GM19463 (cell line): ENCODE results near the gene MRPL27.
"Not testable (repeated sequence)": the region's sequence is repeated elsewhere in the genome, so short reads cannot be mapped to it uniquely, and the experiment has no call there.

Source experiments
- ATAC-seq: cut with Tn5 transposase; IDR thresholded peaks from one replicate; pipeline ENCODE4 v1.9.1; 2021; ENCODE audit warnings: mild to moderate bottlenecking, moderate library complexity; ENCODE audit not compliant: unreplicated experiment

The MRPL27 gene

DNA sequence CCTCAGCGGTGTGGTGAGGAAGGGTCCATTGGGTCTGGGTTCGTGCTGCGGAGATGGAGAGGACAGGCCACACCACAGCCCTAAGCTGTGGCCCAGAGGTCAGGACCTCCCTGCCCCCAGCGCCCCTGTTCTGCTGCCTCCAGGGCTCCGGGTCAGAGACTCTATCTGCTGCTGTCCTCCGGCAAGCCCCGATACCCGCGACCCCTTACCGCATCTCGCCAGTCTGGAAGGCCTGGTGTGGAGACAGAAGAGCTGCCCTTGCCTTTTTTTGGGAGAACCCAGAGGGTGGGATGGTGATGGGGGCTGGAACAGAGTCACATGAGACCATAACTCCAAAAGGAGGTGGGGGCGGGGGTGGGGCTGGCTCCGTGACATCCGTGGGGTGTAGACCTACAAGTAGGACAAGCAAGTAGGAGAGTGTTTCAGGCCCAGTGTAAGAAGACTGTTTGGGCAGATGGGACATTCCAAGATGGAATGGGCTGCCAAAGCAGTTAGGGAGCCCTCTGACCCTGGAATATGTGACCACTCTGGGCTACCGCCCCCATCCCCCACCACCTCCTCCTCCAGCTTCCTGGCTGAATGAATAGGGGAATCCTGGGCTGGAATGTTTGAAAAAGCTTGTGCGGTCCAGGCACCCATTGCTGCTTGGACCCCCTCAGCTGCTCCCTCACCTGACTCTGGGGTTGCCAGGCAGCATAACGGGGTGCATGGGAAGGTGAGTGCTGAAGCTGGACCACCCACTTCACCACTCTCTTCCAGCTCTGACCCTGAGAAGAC is 25.7 kb downstream of the MRPL27 start:
- ATAC-seq, result no peak

DNA sequence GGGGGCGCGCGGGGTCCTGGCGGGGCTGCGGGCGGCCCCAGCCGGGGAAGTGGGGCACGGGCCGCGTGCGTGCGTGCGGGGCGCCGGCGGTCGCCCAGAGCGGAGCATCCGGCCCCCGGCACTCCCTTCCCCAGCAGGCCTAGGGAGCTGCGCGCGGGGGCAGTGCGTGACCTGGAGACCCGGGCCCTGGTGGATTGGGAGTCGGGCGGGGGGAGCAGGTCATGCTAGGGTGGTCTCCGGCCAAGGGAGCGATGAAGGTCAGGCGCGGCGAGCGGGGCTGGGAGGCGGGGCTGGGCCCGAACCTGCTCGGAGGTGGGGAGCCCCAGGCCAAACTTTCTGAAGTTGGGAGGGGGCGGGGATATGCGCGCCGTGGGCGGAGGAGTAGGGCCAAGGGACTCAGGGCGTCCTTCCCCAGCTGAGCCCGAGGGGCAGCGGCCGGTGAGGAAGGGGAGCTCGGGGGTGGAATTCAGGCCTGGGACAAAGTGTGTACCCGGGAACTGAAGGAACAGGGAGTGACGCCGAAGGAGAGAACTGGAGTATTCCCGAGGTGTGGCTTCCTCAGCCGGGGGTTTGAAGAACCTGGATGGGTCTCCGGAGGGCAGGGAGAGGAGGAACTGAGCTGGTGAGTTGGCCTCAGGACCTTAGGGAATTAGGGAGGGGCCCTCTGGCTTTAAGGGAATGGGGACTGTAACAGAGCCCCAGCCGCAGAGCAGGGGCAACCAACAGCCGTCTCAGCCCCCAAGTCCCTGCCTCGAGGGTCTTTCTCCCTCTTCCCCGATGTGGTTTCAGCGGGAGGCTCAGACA is 26.5 kb downstream of the MRPL27 start:
- peak; percentile 58 for ATAC-seq

DNA sequence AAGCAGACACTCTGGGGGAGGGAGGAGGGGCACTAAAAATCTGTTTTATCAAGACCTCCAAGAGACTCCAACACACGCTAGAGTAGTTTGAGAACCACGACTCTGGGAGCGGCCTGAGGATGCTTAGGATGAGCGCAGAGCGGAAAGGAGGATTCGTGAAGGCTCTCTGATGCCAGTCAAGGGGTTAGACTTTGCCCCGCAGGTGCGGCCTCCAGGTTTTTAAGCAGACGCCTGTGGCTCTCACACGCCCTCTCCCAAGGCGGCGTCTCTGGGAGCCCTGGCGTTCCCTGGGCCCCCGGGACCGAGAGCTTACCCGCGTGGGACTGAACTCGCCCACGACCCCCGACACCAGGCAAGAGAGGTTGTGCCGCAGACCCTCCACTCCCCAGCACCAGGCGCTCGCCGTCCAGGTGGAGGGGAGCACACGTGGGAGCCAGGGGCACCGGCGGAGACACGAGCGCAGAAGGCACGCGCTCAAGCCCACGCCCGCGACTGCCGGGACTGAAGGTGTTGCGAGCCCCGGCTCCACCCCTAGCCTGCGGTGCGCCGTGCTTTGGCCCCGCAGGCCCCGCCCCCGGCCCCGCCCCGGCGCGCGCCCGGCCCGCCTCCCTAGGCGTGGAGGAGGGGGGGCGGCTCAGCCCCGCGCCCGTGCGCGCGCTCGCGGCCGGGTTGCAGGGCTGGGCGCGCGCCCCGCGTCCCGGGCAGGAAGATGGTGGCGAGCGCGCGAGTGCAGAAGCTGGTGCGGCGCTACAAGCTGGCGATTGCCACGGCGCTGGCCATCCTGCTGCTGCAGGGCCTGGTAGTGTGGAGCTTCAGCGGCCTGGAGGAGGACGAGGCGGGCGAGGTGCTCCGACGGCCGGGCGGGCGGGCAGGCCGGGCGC is 27.3 kb downstream of the MRPL27 start, which contains the start of gene XYLT2:
Gene XYLT2, plus strand, starts transcription at position 695 of the 881 bp plus-strand sequence. Its CDS starts 15 bp downstream, at position 710.
- peak; percentile 75 for ATAC-seq

DNA sequence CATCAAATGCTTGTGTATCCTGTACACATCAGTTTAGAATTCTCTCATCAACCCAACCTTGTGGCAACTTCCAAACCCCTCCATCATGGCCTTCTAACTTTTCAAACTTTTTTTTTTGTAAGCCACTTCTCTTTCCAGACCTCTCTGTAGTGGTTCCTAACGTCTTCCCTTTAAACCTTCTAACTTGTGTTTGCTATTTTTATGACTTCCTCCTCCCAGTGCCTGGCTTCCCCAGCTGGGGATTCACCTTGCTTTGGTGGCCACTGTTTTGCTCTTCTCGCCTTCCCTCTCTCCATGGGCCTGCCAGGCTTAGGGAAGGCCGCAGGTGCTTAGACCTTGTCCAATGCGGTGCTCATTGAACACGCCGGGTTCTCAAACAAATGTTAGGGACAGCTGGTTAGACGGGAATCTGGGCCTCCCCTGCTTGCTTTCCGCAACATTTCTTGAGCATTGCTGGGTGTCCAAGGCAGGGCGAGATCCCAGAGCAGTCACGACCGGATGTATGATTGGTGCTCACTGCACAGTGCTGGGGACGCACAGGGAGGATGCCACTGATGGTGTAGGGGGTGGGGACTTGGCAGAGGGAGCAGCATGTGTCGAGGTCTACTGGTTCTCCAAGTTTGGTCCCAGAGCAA is 28.1 kb downstream of the MRPL27 start:
- ATAC-seq, result no peak

DNA sequence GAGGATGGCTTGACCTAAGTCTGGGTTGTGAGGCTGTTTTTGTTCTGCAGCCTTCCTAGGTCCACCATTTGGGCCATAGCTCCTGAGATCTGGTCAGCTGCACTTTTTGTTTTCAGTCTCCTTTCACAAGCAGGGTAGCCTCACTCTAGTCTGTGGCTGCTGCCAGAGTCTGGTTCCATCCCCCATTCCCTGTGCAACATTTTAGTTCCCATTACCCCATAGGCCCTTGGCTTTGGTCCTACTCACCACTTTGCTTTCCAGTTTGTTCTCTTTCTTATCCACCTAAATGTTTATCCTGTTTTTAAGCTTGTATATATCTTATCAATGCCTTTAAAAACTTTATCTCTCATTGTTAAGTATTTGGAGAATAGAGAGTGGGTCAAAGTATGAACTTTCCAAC is 33.6 kb downstream of the MRPL27 start:
- ATAC-seq, result no peak

DNA sequence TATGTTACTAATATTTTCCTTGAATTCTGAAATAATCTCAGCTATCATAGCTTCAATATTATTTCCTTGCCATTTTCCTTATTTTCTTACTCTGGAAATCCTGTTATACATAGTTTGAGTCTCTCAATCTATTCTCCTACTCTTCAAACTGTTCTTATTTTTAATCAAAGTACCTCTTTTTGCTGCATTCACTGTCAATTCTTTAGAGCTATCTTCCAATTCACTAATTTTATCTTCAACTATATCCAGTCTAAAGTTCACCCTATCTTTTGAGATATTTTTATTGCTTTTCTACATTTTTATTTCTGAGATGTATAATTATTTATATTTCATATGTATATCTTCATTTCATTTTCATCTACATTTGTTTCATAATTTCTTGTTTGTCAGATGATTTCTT is 34.3 kb downstream of the MRPL27 start:
- no peak for ATAC-seq

DNA sequence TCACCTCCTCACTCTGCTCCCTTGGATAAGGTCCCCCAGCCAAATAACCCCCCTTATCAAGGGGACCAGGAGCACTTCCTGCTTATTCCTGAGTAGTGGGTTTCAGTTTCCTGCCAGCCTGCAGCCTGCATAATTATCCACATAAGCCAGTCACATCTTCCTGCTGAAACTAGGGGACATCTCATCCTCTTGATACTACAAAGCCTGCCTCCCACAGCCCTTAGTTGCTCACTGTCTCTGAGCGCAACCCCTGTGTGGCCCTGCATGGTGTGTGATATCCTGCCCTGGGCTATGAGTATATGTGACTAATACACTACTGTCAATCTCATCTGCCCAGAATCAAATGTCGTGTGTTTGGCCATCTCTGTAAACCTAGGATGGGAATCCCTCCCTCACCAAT is 35.0 kb downstream of the MRPL27 start:
- ATAC-seq, result no peak

DNA sequence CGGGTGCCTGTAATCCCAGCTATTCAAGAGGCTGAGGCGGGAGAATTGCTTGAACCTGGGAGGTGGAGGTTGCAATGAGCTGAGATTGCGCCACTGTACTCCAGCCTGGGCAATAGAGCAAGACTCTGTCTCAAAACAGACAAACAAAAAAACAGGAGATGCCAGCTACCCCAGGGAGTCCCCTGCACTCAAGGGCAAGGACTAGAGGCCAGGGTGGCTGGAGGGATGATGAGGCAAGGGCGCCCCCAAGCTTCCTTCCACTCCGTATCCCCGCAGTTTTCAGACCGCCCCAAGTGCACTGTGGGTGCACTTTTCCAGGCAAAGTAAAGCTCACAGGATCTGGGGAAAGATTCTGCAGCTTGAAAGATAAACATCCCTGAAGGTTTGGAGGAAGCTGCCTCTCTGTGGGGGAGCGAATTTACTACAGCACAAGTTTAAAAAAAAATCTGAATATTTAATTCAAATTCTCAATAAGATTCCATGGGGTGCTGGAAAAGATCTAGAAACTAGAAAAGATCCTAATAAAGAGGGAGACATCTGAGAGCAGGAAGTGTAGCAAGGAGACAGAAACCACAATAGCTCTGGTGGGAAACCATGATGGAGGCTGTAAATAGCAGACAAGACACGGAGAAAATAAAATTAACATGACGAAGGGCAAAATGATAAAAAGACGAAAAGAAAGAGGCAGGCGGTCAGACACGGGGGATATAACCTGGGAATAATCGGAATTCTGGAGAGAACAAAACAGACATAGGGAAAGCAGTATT is 39.5 kb downstream of the MRPL27 start:
- not testable (repeated sequence) for ATAC-seq

DNA sequence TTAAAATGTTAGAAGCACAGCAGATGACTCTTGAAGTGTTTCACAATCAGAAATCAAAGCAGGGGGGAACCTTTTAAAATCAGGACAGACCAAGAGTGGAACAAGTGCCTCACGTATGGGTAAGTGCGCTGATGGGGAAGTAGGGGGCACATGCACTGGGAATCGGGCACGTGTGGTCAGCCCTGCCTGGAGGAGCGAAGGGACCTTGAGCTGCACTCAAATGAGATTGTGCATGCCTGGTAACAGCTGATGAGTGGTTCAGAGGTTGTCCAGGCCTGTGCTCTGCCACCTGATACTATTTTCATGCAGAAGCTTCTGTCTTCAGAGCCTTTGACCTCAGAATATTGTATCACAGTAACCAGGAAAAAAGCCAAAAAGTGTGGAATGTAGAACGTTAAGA is 40.8 kb downstream of the MRPL27 start:
- ATAC-seq, result no peak

DNA sequence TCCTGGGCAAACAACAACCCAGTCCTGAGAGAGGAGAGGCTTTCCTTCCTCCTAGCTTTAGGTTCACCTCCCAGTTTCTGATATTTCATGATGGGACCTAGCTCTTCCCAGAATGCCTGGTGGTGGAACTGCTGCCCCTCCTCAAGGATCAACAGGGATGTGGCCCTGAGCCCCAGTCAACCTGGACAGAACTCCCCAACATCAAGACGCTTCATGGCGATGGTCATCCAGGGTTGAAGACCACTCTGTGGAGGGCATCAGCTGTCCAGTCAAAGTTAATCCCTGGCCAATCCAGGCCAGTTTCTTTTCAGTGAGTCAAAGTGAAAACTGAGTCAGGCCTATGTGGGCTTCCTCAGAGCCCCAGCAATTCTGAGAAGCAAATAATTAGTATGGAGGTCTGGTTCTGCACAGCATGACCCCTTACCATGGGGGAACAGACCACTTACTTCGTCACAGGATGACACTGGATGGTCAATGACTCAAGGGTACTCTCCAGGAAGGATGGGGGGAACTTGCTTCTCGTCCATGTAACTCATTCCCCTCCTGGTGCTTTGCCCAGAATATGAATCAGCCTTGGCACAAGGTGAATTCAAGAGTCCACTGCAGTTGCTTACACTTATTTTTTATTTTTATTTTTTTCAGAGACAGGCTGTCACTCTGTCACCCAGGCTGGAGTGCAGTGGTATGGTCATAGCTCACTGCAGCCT is 41.7 kb downstream of the MRPL27 start:
- no peak for ATAC-seq

DNA sequence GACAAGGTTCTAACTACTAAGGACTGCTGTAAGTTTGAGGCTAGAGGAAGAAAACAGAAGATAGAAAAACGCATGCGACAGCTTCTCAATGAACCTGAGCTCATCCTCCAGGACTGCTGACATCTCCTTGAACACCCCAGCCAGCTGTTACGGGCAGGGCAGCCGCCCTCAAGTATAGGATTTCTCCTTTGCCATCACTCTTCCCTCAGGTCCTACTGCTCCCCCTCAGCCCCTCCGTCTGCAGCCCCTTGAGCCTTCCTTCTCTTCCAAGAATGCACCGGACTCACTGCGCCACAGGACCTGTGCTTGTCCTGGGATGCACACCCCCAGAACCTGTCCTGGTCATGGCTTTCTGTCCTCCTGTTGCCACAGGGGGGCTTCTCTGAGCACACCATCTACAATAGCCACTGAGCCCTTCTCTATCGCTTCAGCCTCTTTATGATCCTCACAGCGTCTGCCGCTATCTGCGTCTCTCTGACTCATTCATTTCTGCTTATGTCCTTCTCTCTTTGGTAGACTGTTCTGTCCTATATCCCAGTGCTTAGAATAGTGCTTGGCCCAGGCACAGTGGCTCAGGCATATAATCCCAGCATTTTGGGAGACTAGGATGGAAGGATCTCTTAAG is 42.7 kb downstream of the MRPL27 start:
- ATAC-seq, result no peak

DNA sequence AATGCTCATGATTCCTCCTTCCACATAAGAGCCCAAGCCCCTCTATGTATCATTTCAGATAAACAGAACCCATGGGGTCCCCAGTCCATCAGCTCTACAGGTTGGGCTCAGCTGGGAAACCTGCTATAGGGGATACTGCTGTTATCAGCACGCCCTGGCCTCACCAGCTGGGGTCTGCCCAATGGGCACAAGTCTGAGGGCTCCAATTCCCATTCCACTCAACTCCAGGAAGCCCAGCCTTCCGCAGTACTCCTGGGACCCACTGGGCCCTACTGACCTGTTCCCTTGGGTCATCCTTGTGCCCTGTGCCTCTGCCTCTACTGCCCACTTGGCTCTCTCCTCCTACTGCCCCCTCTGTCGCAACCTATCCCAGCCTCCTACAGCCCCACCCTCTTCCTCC is 43.3 kb downstream of the MRPL27 start:
- ATAC-seq, result no peak

DNA sequence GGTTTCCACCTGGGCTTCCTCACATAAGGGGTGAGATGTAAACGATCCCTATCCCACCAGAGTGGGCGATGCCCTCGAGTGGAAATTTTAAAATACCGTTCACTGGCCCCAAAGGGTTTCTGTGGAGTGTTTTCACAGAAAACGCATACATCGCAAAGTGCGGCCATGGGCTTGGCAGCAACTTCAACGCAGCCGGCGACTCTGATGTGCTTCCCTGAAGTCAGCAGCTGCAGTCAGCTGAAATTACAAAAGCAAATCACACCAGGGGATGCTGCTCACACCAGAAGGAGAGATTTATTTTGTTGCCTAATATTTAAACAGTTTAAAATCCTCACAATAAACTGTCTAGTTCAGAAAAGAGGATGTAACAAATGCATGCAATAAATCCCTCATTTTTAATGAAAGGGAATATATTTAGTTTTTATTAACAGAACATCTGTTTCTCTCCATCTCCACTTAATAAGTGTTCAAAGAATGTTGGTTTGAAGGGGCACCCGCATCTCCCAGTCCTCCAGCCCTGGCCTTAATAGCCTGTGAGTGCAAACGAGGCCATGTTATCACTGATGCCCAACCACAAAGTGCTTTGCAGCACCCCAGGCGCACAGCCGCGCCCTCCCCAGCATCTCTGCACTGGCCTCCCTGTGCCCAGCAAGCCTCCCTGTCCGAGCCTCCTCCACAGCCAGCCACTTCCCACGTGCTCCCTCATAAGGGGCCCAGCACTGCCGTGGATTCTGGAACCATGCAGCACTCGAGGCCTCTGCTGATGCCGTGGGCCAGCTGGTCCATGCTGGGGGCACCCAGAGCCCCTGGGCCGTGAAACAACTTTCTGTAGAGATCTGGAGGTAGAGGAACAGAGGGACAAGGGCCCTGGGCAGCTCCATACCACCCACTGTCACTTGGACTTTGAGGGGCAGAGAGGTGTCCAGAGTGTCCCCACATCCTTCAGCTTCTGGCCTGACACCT is 44.3 kb downstream of the MRPL27 start:
- no peak for ATAC-seq

DNA sequence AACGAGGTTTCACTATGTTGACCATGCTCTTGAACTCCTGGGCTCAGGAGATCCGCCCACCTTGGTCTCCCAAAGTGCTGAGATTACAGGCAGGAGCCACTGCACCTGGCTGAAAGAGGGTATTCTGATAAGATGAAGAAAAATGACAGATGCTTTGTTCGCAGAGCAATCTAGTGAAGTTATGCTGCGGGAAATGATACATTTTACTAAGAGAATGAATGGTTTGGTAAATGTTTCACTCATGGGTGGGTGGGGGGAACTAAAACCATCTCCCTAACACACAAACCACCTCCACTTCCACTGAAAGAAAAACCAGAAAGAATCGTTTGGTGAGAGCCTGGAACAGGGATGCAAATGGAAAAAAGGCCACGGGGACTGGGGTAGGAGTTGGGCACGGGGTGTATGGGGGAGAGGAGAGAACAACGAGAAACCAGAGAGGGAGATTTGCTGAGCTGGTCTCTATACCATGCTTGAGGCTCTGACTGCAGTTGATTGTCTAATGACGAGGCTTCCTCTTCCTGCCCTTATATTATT is 46.1 kb downstream of the MRPL27 start:
- peak; percentile 51 for ATAC-seq

DNA sequence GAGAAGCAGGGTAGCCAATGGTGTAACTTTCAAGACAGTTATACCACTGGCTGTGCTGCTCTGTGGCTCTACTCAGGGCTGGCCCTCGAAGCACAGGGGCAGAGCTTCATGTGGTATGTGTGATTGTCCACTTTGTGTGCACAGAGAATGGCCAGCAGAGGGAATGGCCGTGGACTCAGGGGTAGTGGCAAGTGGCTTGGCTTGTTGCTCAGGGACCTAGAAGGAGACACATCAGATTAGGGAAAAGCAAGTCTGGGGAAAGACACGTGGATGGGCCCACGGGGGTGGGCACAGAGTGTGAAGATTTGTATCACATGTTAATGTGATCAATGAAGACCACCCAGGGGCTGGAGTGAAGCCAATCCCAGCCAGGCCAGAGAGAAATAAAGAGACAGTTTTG is 47.1 kb downstream of the MRPL27 start:
- ATAC-seq, result no peak

DNA sequence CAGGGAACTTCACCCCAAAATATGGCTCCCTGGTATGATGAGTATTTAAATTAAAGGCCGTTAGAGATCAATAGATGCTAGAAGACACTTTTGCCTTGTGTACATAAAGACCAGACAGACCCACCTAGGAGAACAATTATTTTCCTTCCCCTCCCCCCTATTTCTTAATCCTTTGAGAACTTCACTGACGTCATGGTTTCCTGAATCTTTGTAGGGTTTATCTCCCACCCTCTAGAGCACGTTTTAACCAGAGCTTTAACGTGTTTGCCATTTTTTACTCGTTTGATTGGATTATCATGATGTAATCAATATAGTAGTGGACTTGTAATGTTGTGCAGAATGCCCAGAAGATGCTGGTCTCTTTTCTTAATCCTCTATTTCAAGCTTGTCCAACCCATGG is 49.9 kb downstream of the MRPL27 start:
- ATAC-seq, result no peak

DNA sequence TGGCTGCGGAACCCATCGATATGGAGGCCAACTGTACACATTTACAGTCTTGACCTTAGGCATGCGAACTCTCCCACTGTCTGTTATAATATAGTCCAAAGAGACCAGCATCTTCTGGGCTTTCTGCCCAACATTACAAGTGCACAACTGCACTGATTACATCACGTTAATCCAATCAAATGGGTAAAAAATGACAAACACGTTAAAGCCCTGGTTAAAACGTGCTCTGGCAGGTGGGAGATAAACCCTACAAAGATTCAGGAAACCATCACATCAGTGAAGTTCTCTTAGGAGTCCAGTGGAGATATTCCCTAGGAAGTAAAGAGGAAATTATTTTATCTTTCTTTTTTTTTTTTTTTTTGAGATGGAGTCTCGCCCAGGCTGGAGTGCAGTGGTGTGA is 50.7 kb downstream of the MRPL27 start:
- no peak for ATAC-seq
